GM12801 (cell line): ENCODE data around the gene TADA3.

Experiments used
- CTCF ChIP-seq: IDR thresholded peaks from one replicate; pipeline ENCODE4 v1.5.1; 2011; ENCODE audit warnings: control low read depth; ENCODE audit not compliant: insufficient read length; ENCODE audit errors: extremely low read depth

Gene TADA3

GRCh38 chr3:9781978-9782603 is 10.2 kb downstream of the TADA3 start:
- no peak for TF ChIP-seq CTCF

GRCh38 chr3:9781551-9781950 is 10.7 kb downstream of the TADA3 start:
- TF ChIP-seq CTCF: no peak

GRCh38 chr3:9780910-9781309 is 11.4 kb downstream of the TADA3 start:
- TF ChIP-seq CTCF: no peak

GRCh38 chr3:9780458-9780812 is 11.8 kb downstream of the TADA3 start:
- TF ChIP-seq CTCF: no peak

- TF ChIP-seq CTCF: no peak
Observed at GRCh38 chr3:9779721-9780457, 12.4 kb downstream of the TADA3 start.

GRCh38 chr3:9779075-9779593 is 13.1 kb downstream of the TADA3 start:
- no peak for TF ChIP-seq CTCF

GRCh38 chr3:9778143-9779074 is 13.9 kb downstream of the TADA3 start:
- no peak for TF ChIP-seq CTCF
